Type B pancreatic cell (in vitro differentiated cells): ENCODE results near the gene LRMDA. TPM values are rescaled to one million over a fixed set of nuclear protein-coding genes. Genes with fewer than 3 reads are reported as not detected.

Source experiments
- DNase-seq: peaks from one replicate; pipeline ENCODE4 v3.0.0; 2021; ENCODE audit warnings: mixed read lengths; ENCODE audit not compliant: unreplicated experiment; ENCODE audit errors: extremely low spot score
- H3K27ac Mint-ChIP-seq: 2 replicates; pipeline ENCODE4 v1.8.0; 2021; ENCODE audit warnings: mild to moderate bottlenecking, mixed read lengths
- H3K27me3 Mint-ChIP-seq: 2 replicates; pipeline ENCODE4 v1.8.0; 2021; ENCODE audit warnings: mixed read lengths
- H3K36me3 Mint-ChIP-seq: 2 replicates; pipeline ENCODE4 v1.8.0; 2021; ENCODE audit warnings: mixed read lengths
- H3K4me1 Mint-ChIP-seq: one replicate; pipeline ENCODE4 v1.8.0; 2021; ENCODE audit warnings: mixed read lengths; ENCODE audit not compliant: unreplicated experiment
- H3K4me3 Mint-ChIP-seq: 2 replicates; pipeline ENCODE4 v1.8.0; 2021; ENCODE audit warnings: mild to moderate bottlenecking, mixed read lengths
- H3K9me3 Mint-ChIP-seq: 2 replicates; pipeline ENCODE4 v1.8.0; 2021; ENCODE audit warnings: mixed read lengths
- CTCF ChIP-seq: fragments of 200-600 bp; sonication (generic); conservative IDR thresholded peaks from 2 replicates; pipeline ENCODE4 v1.5.0; 2021; ENCODE audit warnings: antibody characterized with exemption, mild to moderate bottlenecking
- total RNA-seq: library from RNA; stranded (reverse); gene quantifications from 2 replicates; pipeline ENCODE4 v1.2.1, GENCODE V29; 2021; ENCODE audit warnings: low replicate concordance

Gene LRMDA
- total RNA-seq, 1 donor from 2014 or later = 2.0 TPM

GRCh38 chr10:75496191-75496567 lies 64.8 kb downstream of the LRMDA start:
- peaks cover 3% of the 10 kb centered on the region for H3K36me3 Mint-ChIP-seq
- H3K4me1 Mint-ChIP-seq = peaks cover 13% of the 10 kb centered on the region
- peaks cover 46% of the 10 kb centered on the region for H3K27me3 Mint-ChIP-seq
- H3K27ac Mint-ChIP-seq = no peak overlapping the region
- no peak for TF ChIP-seq CTCF
- no peak overlapping the region for H3K4me3 Mint-ChIP-seq
- DNase-seq = no peak
- H3K9me3 Mint-ChIP-seq = peaks cover 9% of the 10 kb centered on the region

- H3K27ac Mint-ChIP-seq = no peak overlapping the region
- DNase-seq = no peak
- peaks cover 53% of the 10 kb centered on the region for H3K27me3 Mint-ChIP-seq
- no peak overlapping the region for H3K4me3 Mint-ChIP-seq
- H3K9me3 Mint-ChIP-seq = peaks cover 9% of the 10 kb centered on the region
- no peak for TF ChIP-seq CTCF
- H3K36me3 Mint-ChIP-seq = peaks cover 3% of the 10 kb centered on the region
- peaks cover 9% of the 10 kb centered on the region for H3K4me1 Mint-ChIP-seq
Measured at GRCh38 chr10:75497997-75498883, 66.8 kb downstream of the LRMDA start.

- H3K27me3 Mint-ChIP-seq = peaks cover 57% of the 10 kb centered on the region
- no peak for DNase-seq
- no peak for TF ChIP-seq CTCF
- peaks cover 3% of the 10 kb centered on the region for H3K36me3 Mint-ChIP-seq
- H3K27ac Mint-ChIP-seq = no peak overlapping the region
- H3K4me1 Mint-ChIP-seq = peaks cover 9% of the 10 kb centered on the region
- H3K9me3 Mint-ChIP-seq = peaks cover 9% of the 10 kb centered on the region
- H3K4me3 Mint-ChIP-seq = no peak overlapping the region
Measured at GRCh38 chr10:75498884-75499350, 67.5 kb downstream of the LRMDA start.

GRCh38 chr10:75499556-75500160 lies 68.2 kb downstream of the LRMDA start:
- DNase-seq = no peak
- TF ChIP-seq CTCF = no peak
- Mint-ChIP-seq H3K27me3 (peaks cover 58% of the 10 kb centered on the region), H3K36me3 (peaks cover 3% of the 10 kb centered on the region), H3K4me1 (peaks cover 9% of the 10 kb centered on the region), H3K4me3 (no peak overlapping the region), H3K27ac (no peak overlapping the region), H3K9me3 (peaks cover 9% of the 10 kb centered on the region)

DNA sequence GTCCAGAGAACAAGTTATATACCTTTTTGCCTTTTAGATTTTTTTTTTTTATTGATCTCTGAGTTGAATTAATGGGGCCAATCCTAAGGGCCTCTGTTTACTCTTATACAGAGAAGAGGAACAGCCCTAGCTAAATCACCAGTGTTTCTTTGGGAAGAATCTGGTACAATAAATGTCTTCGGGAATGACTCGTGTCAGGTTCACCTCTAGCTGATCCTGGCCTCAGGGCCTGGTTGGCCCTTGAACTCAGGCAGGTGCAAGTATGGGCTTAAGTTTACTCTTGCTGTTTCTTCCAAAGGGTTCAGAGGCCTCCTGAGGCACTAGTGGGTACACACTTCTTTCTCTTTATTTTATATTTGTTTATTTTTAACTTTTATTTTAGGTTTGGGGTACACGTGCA lies 71.0 kb downstream of the LRMDA start:
- peaks cover 9% of the 10 kb centered on the region for H3K9me3 Mint-ChIP-seq
- no peak for TF ChIP-seq CTCF
- H3K27ac Mint-ChIP-seq = no peak overlapping the region
- no peak overlapping the region for H3K4me3 Mint-ChIP-seq
- H3K36me3 Mint-ChIP-seq = peaks cover 3% of the 10 kb centered on the region
- DNase-seq = no peak
- peaks cover 20% of the 10 kb centered on the region for H3K4me1 Mint-ChIP-seq
- H3K27me3 Mint-ChIP-seq = peaks cover 59% of the 10 kb centered on the region
